H1 (cell line): Measurements from ENCODE around the gene PRDM15. TPM values are rescaled to one million over a fixed set of nuclear protein-coding genes. Genes with fewer than 3 reads are reported as not detected.

Experiments
- GABPA ChIP-seq: IDR thresholded peaks from 2 replicates; pipeline ENCODE4 v1.6.1; 2011; ENCODE audit warnings: mild to moderate bottlenecking, low read length, moderate library complexity, borderline replicate concordance; ENCODE audit not compliant: insufficient read depth
- POLR2AphosphoS5 ChIP-seq: IDR thresholded peaks from 2 replicates; pipeline ENCODE4 v1.6.1; 2011; ENCODE audit warnings: low read depth, low read length
- RBBP5 ChIP-seq: IDR thresholded peaks from 2 replicates; pipeline ENCODE4 v1.7.1; 2012; ENCODE audit warnings: low read depth, mild to moderate bottlenecking, inconsistent platforms, low read length, moderate library complexity, borderline replicate concordance
- RXRA ChIP-seq: IDR thresholded peaks from 2 replicates; pipeline ENCODE4 v1.6.1; 2011; ENCODE audit warnings: low read depth, mild to moderate bottlenecking, low read length, moderate library complexity; ENCODE audit not compliant: insufficient read depth
- SIRT6 ChIP-seq: IDR thresholded peaks from one replicate; pipeline ENCODE4 v1.7.1; 2012; ENCODE audit warnings: low read length, inconsistent platforms
- polyA plus RNA-seq, 7 experiments: library from polyadenylated mRNA; depleted of rRNA in 3 of 7; stranded (reverse) in 5 of 7; unstranded in 2 of 7; fragments of >200 nt in 5 of 7; fragments of 200-250 nt in 2 of 7; gene quantifications; 1 replicate in 5 of 7; 2 replicates in 1 of 7; 4 replicates in 1 of 7; pipeline versions ENCODE4 v1.2.1 to v1.2.3, GENCODE V29; 2011 to 2013; ENCODE audit warnings: missing spikeins in 2 of 7, mixed read lengths in 2 of 7
- total RNA-seq: library from RNA; stranded (reverse); fragmentation: NEBNext Ultra II Directional; extraction: Animal tissue kit (Norgen Biotek cat#: 25700); gene quantifications from 2 replicates; pipeline ENCODE4 v1.2.1, GENCODE V29; 2021

Gene PRDM15
- total and polyA plus RNA-seq, 2 of the 8 experiments (the other 6 are each of a cell fraction or from before 2014, with no cell fraction given), result 9.7 to 10.5 TPM

DNA sequence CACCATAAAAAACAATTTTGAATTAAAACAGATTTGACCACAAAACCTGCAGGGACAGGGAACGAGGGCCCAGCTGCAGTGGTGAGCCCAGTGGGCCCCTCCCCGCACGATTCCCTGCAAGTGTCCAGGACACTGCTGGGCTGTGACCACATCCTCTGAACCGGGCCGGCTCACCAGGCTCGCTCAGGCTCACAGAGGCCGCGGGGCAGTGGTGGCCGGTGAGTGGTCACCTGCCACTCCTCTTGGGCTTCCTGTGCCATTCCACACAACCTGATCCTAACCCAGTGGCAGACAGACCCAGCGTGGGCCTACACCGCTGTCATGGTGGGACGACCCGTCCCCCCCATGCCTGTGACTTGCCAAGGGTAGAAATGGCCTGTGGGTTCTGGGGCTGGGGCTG, 75.8 kb downstream of the PRDM15 start (continued):
- TF ChIP-seq RXRA, result no peak
- TF ChIP-seq POLR2AphosphoS5, result no peak
- no peak for TF ChIP-seq GABPA
- TF ChIP-seq RBBP5, result no peak
- no peak for TF ChIP-seq SIRT6
- TF ChIP-seq, all 59 proteins: peak for 0
